GM18951 (cell line): ENCODE measurements around the gene ZNF595.
"Not testable (repeated sequence)": the region's sequence is repeated elsewhere in the genome, so short reads cannot be mapped to it uniquely, and the experiment has no call there.

ENCODE experiments used
- POLR2A ChIP-seq: IDR thresholded peaks from 4 replicates; pipeline ENCODE4 v1.6.1; 2011; ENCODE audit warnings: mild to moderate bottlenecking; ENCODE audit not compliant: insufficient read length, insufficient read depth; ENCODE audit errors: extremely low read depth
- in situ Hi-C: fragments of 300-500 bp; cut with MboI; formaldehyde crosslinking; loops from one replicate; pipeline ENCODE4 v1.12.0; 2022; ENCODE audit warnings: low sequenced_read_pairs, mixed read lengths, inconsistent platforms; ENCODE audit not compliant: unreplicated experiment

ZNF595 gene

GRCh38 chr4:71830-72229 lies 18.7 kb downstream of the ZNF595 start:
- in situ Hi-C loops: no loop called here
- no peak for TF ChIP-seq POLR2A

- in situ Hi-C loops: no loop called here
- no peak for TF ChIP-seq POLR2A
These were observed 32.8 kb downstream of the ZNF595 start for GRCh38 chr4:85951-86350.

DNA sequence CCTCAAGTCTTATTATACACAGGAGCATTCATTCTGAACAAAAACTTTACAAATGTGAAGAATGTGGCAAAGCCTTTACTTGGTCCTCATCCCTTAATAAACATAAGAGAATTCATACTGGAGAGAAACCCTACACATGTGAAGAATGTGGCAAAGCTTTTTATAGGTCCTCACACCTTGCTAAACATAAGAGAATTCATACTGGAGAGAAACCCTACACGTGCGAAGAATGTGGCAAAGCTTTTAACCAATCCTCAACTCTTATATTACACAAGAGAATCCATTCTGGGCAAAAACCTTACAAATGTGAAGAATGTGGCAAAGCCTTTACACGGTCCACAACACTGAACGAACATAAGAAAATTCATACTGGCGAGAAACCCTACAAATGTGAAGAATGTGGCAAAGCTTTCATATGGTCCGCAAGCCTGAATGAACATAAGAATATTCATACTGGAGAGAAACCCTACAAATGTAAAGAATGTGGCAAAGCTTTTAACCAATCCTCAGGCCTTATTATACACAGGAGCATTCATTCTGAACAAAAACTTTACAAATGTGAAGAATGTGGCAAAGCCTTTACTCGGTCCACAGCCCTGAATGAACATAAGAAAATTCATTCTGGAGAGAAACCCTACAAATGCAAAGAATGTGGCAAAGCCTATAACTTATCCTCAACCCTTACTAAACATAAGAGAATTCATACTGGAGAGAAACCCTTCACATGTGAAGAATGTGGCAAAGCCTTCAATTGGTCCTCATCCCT lies 33.6 kb downstream of the ZNF595 start:
- in situ Hi-C loops: not testable (repeated sequence)

DNA sequence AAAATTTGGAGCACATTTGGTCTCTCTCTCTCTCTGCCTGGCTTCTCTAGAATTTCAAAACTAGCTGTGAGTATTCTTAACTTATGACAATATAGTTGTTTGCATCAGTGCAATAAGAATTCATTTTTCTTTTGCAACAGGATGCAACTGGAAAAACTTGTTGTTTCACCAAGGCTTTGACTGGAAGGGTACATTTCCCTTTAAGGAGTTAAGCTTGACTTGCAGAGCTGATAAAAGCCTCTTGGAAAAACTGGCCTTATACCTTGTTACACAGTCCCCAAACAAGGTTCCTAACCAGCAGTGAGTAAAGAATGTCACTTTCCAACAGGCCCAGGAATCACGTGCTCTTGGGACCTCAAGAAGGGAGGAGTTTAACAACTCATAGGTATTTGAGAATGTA lies 45.3 kb downstream of the ZNF595 start:
- no peak for TF ChIP-seq POLR2A
- in situ Hi-C loops: no loop called here

GRCh38 chr4:99863-100262 lies 46.7 kb downstream of the ZNF595 start:
- no peak for TF ChIP-seq POLR2A

DNA sequence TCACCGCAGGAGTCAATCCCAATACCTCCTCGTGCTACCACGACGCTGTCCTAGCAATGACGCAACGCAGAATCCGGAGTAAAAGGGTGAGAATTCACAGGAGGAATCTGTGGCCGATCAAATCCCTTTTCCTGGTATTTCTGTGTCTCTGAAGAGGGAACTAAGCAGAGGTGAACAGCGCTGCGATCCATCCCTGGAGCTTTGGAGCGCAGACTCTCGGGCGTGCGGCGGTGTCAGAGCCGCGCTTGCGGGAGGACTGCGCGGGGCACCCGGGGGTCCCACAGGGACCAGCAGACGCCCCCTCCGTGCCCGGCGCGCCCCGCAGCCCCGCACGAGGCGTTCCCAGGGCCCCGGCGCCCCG lies 53.9 kb downstream of the ZNF595 start:
- TF ChIP-seq POLR2A: no peak
- in situ Hi-C loops: no loop called here

More at GRCh38 chr4:99863-100262, 46.7 kb downstream of the ZNF595 start:
- in situ Hi-C loops: no loop called here

- TF ChIP-seq POLR2A: no peak
- in situ Hi-C loops: no loop called here
These were observed 54.6 kb downstream of the ZNF595 start for GRCh38 chr4:107444-108429.

- in situ Hi-C loops: no loop called here
- TF ChIP-seq POLR2A: no peak
These were observed 59.6 kb downstream of the ZNF595 start for GRCh38 chr4:112771-113170.

DNA sequence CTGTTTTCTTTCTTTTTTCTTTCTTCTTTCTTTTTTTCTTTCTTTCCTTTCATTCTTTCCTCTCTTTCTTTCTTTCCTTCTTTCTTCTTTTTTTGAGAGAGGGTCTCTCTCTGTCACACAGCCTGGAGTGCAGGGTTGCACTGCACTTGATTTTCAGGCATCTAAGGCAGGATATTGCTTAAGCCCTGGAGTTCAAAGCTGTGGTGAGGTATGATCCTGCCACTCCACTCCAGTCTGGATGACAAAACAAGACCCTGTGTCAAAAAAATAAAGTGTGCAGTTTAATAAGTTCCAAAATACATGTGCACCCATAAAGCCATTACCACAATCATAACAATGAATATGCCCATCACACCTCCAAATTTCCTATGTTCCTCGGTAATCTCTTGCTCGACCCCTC lies 60.6 kb downstream of the ZNF595 start:
- no peak for TF ChIP-seq POLR2A
- in situ Hi-C loops: no loop called here

- no peak for TF ChIP-seq POLR2A
- in situ Hi-C loops: no loop called here
These were observed 61.0 kb downstream of the ZNF595 start for GRCh38 chr4:114149-114548.

DNA sequence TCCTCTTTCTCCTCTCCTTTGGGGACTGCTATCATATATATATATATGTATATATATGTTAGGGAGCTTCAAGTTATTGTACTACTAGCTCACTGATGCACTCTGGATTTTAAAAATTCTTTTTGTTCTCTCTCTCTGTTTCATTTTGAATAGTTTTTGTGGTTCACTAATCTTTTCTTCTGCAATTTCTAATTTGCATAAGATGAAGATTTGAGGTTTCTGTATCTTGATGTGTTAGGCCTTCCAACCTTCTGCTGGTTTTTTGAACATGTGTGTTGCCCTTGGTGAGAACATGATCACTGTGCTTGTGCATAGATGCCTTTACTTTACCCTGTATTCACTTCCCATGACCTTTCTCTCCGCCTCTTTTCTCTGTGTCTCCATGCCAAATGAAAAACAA lies 63.4 kb downstream of the ZNF595 start:
- no peak for TF ChIP-seq POLR2A
- in situ Hi-C loops: no loop called here

DNA sequence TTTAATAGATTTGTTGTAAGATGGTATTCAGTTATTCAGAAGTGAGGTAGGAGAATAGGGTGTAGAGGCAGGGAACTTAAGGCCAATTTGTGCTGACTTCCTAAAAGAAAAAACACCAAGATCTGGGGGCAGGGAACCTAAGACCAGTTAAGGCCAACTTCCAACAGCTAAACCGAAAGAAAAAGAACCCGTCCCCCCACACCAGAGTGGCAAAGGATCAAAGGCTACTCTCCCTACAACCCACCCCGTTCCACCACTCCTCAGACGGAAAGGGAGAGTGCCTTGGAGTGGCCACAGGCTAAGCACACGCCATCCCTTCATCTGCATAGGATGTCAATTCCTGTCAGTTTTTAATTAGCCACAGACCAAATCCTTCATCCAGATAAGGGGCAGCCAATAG lies 67.5 kb downstream of the ZNF595 start:
- no peak for TF ChIP-seq POLR2A
- in situ Hi-C loops: no loop called here

DNA sequence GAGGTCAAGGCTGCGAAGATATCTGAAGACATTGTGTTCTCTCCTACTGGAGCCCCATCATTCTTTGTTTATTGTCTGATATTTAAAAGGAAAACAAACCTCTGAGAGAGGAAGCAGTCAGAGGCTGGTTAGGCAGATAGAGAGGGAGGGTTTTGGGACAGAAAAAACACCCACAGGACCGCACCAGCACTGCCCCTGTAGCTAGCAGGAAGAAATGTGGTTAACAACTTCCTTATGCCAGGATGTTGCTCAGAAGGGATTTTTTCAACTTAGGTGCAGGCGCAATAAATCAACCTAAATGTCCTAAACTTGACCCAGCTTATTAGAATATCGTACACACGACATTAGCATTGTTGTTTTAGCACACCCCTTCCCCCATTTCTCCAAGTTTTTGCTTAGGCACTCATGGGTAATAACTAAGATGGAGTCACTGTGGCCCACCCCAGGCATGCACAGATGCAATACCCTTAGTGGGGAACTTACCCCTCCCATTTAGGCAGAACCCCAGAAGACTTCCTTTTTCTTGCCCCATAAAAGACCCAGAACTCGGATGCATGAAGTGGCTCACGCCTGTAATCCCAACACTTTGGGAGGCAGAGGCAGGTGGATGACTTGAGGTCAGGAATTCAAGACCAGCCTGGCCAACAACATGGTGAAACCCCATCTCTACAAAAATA lies 68.4 kb downstream of the ZNF595 start:
- in situ Hi-C loops: no loop called here
- no peak for TF ChIP-seq POLR2A

DNA sequence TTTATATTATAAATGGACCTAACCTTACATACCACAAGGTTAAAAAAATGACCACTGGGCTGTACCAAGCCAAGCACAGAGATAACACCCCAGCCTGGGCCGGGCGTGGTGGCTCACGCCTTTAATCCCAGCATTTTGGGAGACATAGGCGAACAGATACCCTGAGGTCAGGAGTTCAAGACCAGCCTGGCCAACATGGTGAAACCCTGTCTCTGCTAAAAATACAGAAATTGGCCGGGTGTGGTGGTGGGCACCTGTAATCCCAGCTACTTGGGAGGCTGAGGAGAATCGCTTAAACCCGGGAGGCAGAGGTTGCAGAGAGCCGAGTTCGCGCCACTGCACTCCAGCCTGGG lies 70.8 kb downstream of the ZNF595 start:
- in situ Hi-C loops: not testable (repeated sequence)
